ENCODE measurements around the gene NLGN2.

DNA sequence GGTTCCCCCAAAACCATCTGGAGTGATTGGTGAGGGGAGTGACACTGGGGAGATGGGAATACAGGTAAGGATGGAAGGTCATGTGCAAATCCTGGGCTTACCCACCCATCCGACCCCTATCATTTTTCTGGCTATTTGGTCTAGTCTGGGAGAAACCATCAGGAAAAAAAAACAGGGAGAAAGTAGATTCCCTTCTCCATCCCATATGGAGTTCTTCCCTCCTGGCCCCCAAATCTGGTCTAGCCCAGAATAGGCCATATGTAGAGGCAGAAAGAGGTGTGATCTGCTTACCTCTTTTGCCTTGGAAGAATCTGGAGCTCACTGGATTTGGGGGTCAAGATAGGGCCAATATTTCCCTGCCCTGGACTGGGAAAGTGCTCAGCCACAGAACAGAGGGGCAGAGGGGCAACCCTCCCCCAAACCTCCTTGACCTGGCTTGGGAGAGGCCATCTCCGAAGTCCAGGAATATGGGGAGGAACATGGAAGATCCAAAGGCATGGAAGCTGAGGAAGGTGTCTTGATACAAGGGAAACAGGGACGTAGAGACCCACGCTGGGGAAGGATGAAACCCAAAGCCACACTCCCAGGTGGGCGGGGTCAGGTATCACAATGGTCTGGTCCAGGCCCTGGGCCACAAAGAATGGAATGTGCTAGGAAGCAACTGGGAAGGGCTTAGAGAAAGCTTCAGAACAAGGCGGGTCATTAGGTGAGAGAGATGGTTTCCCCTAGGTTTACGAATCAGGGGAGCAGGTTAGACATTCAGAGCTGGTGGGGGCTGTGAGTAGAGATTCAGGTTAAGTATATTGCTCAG lies 53.4 kb downstream of the NLGN2 start:
- TF ChIP-seq, protein P1, sequence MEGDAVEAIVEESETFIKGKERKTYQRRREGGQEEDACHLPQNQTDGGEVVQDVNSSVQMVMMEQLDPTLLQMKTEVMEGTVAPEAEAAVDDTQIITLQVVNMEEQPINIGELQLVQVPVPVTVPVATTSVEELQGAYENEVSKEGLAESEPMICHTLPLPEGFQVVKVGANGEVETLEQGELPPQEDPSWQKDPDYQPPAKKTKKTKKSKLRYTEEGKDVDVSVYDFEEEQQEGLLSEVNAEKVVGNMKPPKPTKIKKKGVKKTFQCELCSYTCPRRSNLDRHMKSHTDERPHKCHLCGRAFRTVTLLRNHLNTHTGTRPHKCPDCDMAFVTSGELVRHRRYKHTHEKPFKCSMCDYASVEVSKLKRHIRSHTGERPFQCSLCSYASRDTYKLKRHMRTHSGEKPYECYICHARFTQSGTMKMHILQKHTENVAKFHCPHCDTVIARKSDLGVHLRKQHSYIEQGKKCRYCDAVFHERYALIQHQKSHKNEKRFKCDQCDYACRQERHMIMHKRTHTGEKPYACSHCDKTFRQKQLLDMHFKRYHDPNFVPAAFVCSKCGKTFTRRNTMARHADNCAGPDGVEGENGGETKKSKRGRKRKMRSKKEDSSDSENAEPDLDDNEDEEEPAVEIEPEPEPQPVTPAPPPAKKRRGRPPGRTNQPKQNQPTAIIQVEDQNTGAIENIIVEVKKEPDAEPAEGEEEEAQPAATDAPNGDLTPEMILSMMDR (IDR thresholded peaks at IDR 0.05): no peak
- no peak for TF ChIP-seq EP300 (IDR thresholded peaks at IDR 0.05)
- no peak for TF ChIP-seq POLR2A (IDR thresholded peaks at IDR 0.05)
